ENCODE results near the gene CORIN.

- TF ChIP-seq CTCF (IDR thresholded peaks at IDR 0.05): no peak
- no peak for TF ChIP-seq POLR2A (IDR thresholded peaks at IDR 0.05)
Observed at GRCh38 chr4:47703008-47703407, 134.9 kb downstream of the CORIN start.
